Endothelial cell of umbilical vein (primary cell): ENCODE data around the gene OR52E5. TPM values are rescaled to one million over a fixed set of nuclear protein-coding genes. Genes with fewer than 3 reads are reported as not detected.

ENCODE experiments used
- BruUV-seq: library from RNA; stranded (reverse); fragments of 400-500 nt; replicated peaks from 2 replicates; lab custom pipeline; 2021; lab: Mats Ljungman, UMichigan
- CTCF ChIA-PET: fragments of 300-600, 350-600 bp; sonication (Branson Sonifier 250); formaldehyde crosslinking; loops from one replicate; lab custom pipeline; 2021; ENCODE audit warnings: antibody characterized with exemption, inconsistent platforms; lab: Charles Lee
- POLR2A ChIA-PET: fragments of 300-600, 350-600 bp; sonication (Branson Sonifier 250); formaldehyde crosslinking; loops from one replicate; lab custom pipeline; 2021; ENCODE audit warnings: antibody characterized with exemption, inconsistent platforms; lab: Charles Lee
- DNase-seq: peaks from one replicate; pipeline ENCODE4 v3.0.0-alpha.2; 2011; ENCODE audit warnings: low read depth, low spot score
- FAIRE-seq: peaks from 2 replicates; lab custom pipeline; 2011; peaks lifted over from hg19 to GRCh38; lab: Jason Lieb, UNC
- H2AFZ ChIP-seq: 2 replicates; pipeline ENCODE4 v1.6.0; 2012; ENCODE audit warnings: low read depth, low read length, control low read depth, inconsistent platforms
- H3K27ac ChIP-seq: 2 replicates; pipeline ENCODE4 v1.5.1; 2011; ENCODE audit warnings: low read depth, mild to moderate bottlenecking, control low read depth, low read length, moderate library complexity; ENCODE audit not compliant: insufficient read depth
- H3K27me3 ChIP-seq, 2 experiments: 2 replicates each; pipeline versions ENCODE4 v1.6.0 to v1.6.1; 2011; ENCODE audit warnings: low read length in 2 of 2, mixed read lengths in 1 of 2; ENCODE audit not compliant: control insufficient read depth in 2 of 2, insufficient read depth in 2 of 2
- H3K36me3 ChIP-seq, 2 experiments: 2 replicates in 1 of 2; 3 replicates in 1 of 2; pipeline ENCODE4 v1.5.1; 2011; ENCODE audit warnings: low read length in 2 of 2, mild to moderate bottlenecking in 1 of 2, moderate library complexity in 1 of 2; ENCODE audit not compliant: control insufficient read depth in 2 of 2, insufficient read depth in 2 of 2; ENCODE audit errors: extremely low read depth in 1 of 2
- H3K4me1 ChIP-seq: 3 replicates; pipeline ENCODE4 v1.5.1; 2011; ENCODE audit warnings: mild to moderate bottlenecking, low read length; ENCODE audit not compliant: control insufficient read depth, insufficient read depth; ENCODE audit errors: extremely low read depth
- H3K4me2 ChIP-seq: 2 replicates; pipeline ENCODE4 v1.6.1; 2011; ENCODE audit warnings: low read length, control low read depth, mixed read lengths; ENCODE audit not compliant: insufficient read depth
- H3K4me3 ChIP-seq, 3 experiments: fragments of 200-600 bp in 1 of 3; sonication (generic), shearing (Covaris generic) in 1 of 3; replicated peaks in 1 of 3; 2 replicates each; pipeline ENCODE4 v1.5.1; 2011 to 2016; ENCODE audit warnings: control low read depth in 3 of 3, low read length in 3 of 3, mild to moderate bottlenecking in 2 of 3, inconsistent platforms in 1 of 3, low read depth in 1 of 3, moderate library complexity in 1 of 3; ENCODE audit not compliant: insufficient read depth in 1 of 3
- H3K79me2 ChIP-seq: 2 replicates; pipeline ENCODE4 v1.6.0; 2012; ENCODE audit warnings: low read length, inconsistent platforms; ENCODE audit not compliant: control insufficient read depth, insufficient read depth
- H3K9ac ChIP-seq: replicated peaks from 2 replicates; pipeline ENCODE3; 2011; ENCODE audit warnings: low read length, control low read depth; ENCODE audit not compliant: insufficient read depth; ENCODE audit errors: extremely low read depth
- H3K9me1 ChIP-seq: replicated peaks from 3 replicates; pipeline ENCODE4 v1.6.0; 2011; ENCODE audit warnings: mild to moderate bottlenecking, low read length; ENCODE audit not compliant: control insufficient read depth, insufficient read depth; ENCODE audit errors: extremely low read depth
- H3K9me3 ChIP-seq: replicated peaks from 2 replicates; pipeline ENCODE4 v1.5.1; 2012; ENCODE audit warnings: low read length, inconsistent platforms; ENCODE audit not compliant: control insufficient read depth, insufficient read depth
- H4K20me1 ChIP-seq: replicated peaks from 2 replicates; pipeline ENCODE3; 2011; ENCODE audit warnings: mild to moderate bottlenecking, low read length; ENCODE audit not compliant: control insufficient read depth, insufficient read depth; ENCODE audit errors: extremely low read depth
- CTCF ChIP-seq, 2 donors: IDR thresholded peaks; 1 replicate in 1 of 2; 2 replicates in 1 of 2; pipeline ENCODE4 v1.5.1; 2011; ENCODE audit warnings: low read length in 2 of 2, mild to moderate bottlenecking in 2 of 2, moderate library complexity in 2 of 2, control low read depth in 1 of 2, inconsistent platforms in 1 of 2, low read depth in 1 of 2; ENCODE audit not compliant: insufficient read depth in 1 of 2; ENCODE audit errors: extremely low read depth in 1 of 2
- EZH2 ChIP-seq: IDR thresholded peaks from 2 replicates; pipeline ENCODE4 v1.6.1; 2012; ENCODE audit warnings: borderline replicate concordance, low read depth, mild to moderate bottlenecking, moderate library complexity, low read length, inconsistent platforms; ENCODE audit not compliant: severe bottlenecking
- FOS ChIP-seq: IDR thresholded peaks from 2 replicates; pipeline ENCODE4 v1.6.1; 2011; ENCODE audit warnings: mild to moderate bottlenecking, low read length, moderate library complexity, borderline replicate concordance; ENCODE audit not compliant: insufficient read depth
- GATA2 ChIP-seq: IDR thresholded peaks from 2 replicates; pipeline ENCODE4 v1.7.0; 2011; ENCODE audit warnings: low read depth, mild to moderate bottlenecking, moderate library complexity, mixed read lengths, low read length; ENCODE audit not compliant: insufficient read length, insufficient read depth
- JUN ChIP-seq: IDR thresholded peaks from 2 replicates; pipeline ENCODE4 v1.6.1; 2011; ENCODE audit warnings: borderline replicate concordance, low read depth; ENCODE audit not compliant: insufficient read length, insufficient read depth
- MAX ChIP-seq: IDR thresholded peaks from 2 replicates; pipeline ENCODE4 v1.6.1; 2011; ENCODE audit not compliant: insufficient read depth, insufficient read length
- MYC ChIP-seq: IDR thresholded peaks from one replicate; pipeline ENCODE4 v1.6.1; 2011; ENCODE audit warnings: mild to moderate bottlenecking, low read depth, low read length
- POLR2A ChIP-seq: IDR thresholded peaks from 2 replicates; pipeline ENCODE4 v1.6.1; 2012; ENCODE audit warnings: low read depth, mild to moderate bottlenecking, control low read depth, low read length
- POLR2AphosphoS5 ChIP-seq: IDR thresholded peaks from 2 replicates; pipeline ENCODE4 v1.6.1; 2012; ENCODE audit warnings: low read depth, mild to moderate bottlenecking, control low read depth, low read length, moderate library complexity; ENCODE audit not compliant: insufficient read depth
- dilution Hi-C: fragments of 300-500 bp; cut with MboI; formaldehyde crosslinking; loops from one replicate; pipeline ENCODE4 v1.15.0; 2019; ENCODE audit warnings: low sequenced_read_pairs; ENCODE audit not compliant: extremely low pct_ligation_motif_present
- intact Hi-C: fragments of 100-400 bp; cut with micrococcal nuclease; formaldehyde crosslinking; loops from one replicate; pipeline ENCODE4 v1.10.0; 2022
- polyA plus RNA-seq, 4 experiments: library from polyadenylated mRNA; depleted of rRNA in 3 of 4; stranded (reverse) in 3 of 4; unstranded in 1 of 4; fragments of >200 nt; gene quantifications; 2 replicates each; pipeline versions ENCODE4 v1.2.1 to v1.2.3, GENCODE V29; 2011 to 2012; ENCODE audit warnings: missing spikeins in 1 of 4
- total RNA-seq: library from RNA; stranded (reverse); gene quantifications from 2 replicates; pipeline ENCODE4 v1.2.3, GENCODE V29; 2021

The OR52E5 gene
- total and polyA plus RNA-seq, 2 donors (not counting 3 experiments of a cell fraction or from before 2014, with no cell fraction given), result not detected

- intact Hi-C loops, result no loop called here
- dilution Hi-C loops, result no loop called here
- Histone ChIP-seq H3K4me2 (no peak within 1 kb of the TSS), H3K4me1 (no peaks in the 10 kb centered on the region), H3K9me1 (no peaks in the 10 kb centered on the region), H3K36me3 (no peaks in the 10 kb centered on the region), H3K9ac (no peak within 1 kb of the TSS), H3K79me2 (no peaks in the 10 kb centered on the region), H3K27ac (no peak within 1 kb of the TSS), H3K27me3 (no peaks in the 10 kb centered on the region), H3K9me3 (no peaks in the 10 kb centered on the region), H4K20me1 (no peaks in the 10 kb centered on the region), H3K4me3 (no peak within 1 kb of the TSS), H2AFZ (no peak within 1 kb of the TSS)
- BruUV-seq, result no TSS peak
- CTCF ChIA-PET, result no interaction called here
- TF ChIP-seq MAX (no peak), CTCF (IDR thresholded peaks at IDR 0.05; ENCODE audit: extremely low read depth in 1 of 2, insufficient read depth in 1 of 2, low read depth in 1 of 2, low read length in 2 of 2) (no peak), EZH2 (no peak)
- FAIRE-seq (no peak), DNase-seq (no peak)
- POLR2A ChIA-PET, result no interaction called here
These were observed 35.4 kb upstream of the OR52E5 start, which contains the start of gene OR52E8 for GRCh38 chr11:5857590-5857989. Gene OR52E8 (minus strand): TSS chr11:5857690. CDS start chr11:5857690, 0 bp downstream.

- Histone ChIP-seq H3K4me1 (no peaks in the 10 kb centered on the region), H3K79me2 (no peaks in the 10 kb centered on the region), H3K4me2 (no peak overlapping the region), H3K9me1 (no peaks in the 10 kb centered on the region), H3K4me3 (no peak overlapping the region), H3K27me3 (no peaks in the 10 kb centered on the region), H3K9ac (no peak overlapping the region), H3K9me3 (no peaks in the 10 kb centered on the region), H3K27ac (no peak overlapping the region), H2AFZ (no peak overlapping the region), H3K36me3 (no peaks in the 10 kb centered on the region), H4K20me1 (no peaks in the 10 kb centered on the region)
- ChIA-PET CTCF (no interaction called here), POLR2A (no interaction called here)
- dilution Hi-C loops (no loop called here), intact Hi-C loops (no loop called here)
- DNase-seq (no peak), FAIRE-seq (no peak)
- BruUV-seq, result no TSS peak
- no peak for TF ChIP-seq FOS
- no peak for TF ChIP-seq POLR2AphosphoS5
- TF ChIP-seq MAX, result no peak
- TF ChIP-seq JUN, result no peak
- TF ChIP-seq GATA2, result no peak
- TF ChIP-seq EZH2, result no peak
- TF ChIP-seq CTCF (IDR thresholded peaks at IDR 0.05; ENCODE audit: extremely low read depth in 1 of 2, insufficient read depth in 1 of 2, low read depth in 1 of 2, low read length in 2 of 2), result no peak
- TF ChIP-seq MYC, result no peak
- TF ChIP-seq POLR2A, result no peak
These were observed 27.2 kb upstream of the OR52E5 start for GRCh38 chr11:5865826-5866225.
